Spleen (tissue), 7 donors: ENCODE data around the gene SHKBP1.

Source experiments
- POLR2AphosphoS5 ChIP-seq, 3 donors: sonication (generic); formaldehyde crosslinking; IDR thresholded peaks; one replicate each; pipeline ENCODE4 v1.5.1; 2017; ENCODE audit warnings: antibody characterized with exemption in 3 of 3
- TF ChIP-seq, protein P1 (sequence below), 11 experiments: fragments of 200-600 bp in 7 of 11; fragments of 450-650 bp in 4 of 11; sonication (generic) in 4 of 11; IDR thresholded peaks in 8 of 11; conservative IDR thresholded peaks in 3 of 11; 1 replicate in 7 of 11; 2 replicates in 4 of 11; pipeline versions ENCODE4 v1.4.0 to v1.8.0; 2016 to 2021; ENCODE audit warnings: antibody characterized with exemption in 11 of 11, inconsistent platforms in 4 of 11, mild to moderate bottlenecking in 1 of 11
- donor health status: DM: no; HTN: no; CAD: no; lungs with moderate emphysema.
- donor health status: DM: no; HTN: no; CAD: no.
- donor health status: DM: no; HTN: no; CAD: no.

DNA sequence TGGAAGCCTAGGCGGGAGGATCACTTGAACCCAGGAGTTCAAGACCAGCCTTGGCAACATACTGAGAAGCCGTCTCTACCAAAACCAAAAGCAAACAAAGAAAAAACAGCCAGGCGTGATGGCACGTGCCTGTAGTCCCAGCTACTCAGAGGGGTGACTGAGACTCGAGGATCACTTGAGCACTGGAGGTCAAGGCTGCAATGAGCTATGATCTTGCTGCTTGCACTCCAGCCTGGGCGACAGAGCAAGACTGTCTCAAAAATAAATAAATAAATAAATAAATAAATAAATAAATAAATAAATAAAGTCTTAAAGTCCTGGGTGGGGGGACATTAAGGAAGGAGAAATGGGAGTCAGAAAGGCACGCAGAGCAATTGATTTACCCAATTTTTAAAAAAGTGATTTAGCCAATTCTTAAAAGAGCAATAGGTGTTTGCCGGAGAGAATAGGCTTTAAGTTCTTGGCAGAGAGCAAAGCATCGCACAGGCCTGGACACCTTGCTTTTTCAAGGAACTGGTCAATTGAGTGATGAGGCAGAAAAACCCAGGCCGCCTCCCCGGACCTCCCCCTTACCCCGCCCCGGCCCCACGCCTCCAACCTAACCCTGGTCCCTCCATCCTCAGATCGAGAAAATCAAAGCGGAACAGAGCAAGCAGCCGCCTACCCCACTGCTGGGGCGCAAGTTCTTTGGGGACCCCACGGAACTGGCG lies 9.5 kb upstream of the SHKBP1 start:
- TF ChIP-seq, protein P1, sequence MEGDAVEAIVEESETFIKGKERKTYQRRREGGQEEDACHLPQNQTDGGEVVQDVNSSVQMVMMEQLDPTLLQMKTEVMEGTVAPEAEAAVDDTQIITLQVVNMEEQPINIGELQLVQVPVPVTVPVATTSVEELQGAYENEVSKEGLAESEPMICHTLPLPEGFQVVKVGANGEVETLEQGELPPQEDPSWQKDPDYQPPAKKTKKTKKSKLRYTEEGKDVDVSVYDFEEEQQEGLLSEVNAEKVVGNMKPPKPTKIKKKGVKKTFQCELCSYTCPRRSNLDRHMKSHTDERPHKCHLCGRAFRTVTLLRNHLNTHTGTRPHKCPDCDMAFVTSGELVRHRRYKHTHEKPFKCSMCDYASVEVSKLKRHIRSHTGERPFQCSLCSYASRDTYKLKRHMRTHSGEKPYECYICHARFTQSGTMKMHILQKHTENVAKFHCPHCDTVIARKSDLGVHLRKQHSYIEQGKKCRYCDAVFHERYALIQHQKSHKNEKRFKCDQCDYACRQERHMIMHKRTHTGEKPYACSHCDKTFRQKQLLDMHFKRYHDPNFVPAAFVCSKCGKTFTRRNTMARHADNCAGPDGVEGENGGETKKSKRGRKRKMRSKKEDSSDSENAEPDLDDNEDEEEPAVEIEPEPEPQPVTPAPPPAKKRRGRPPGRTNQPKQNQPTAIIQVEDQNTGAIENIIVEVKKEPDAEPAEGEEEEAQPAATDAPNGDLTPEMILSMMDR (IDR thresholded peaks at IDR 0.05 in 8 of 11, conservative IDR thresholded peaks at IDR 0.05 in 3 of 11), result no peak
- no peak for TF ChIP-seq POLR2AphosphoS5 (IDR thresholded peaks at IDR 0.05)
